Fibroblast of lung (primary cell): ENCODE measurements around the gene CDRT15.

ENCODE experiments used
- CTCF ChIP-seq, 2 donors: IDR thresholded peaks in 1 of 2; conservative IDR thresholded peaks in 1 of 2; 1 replicate in 1 of 2; 2 replicates in 1 of 2; pipeline ENCODE4 v1.5.1; 2011 to 2012; ENCODE audit warnings: low read length in 2 of 2, control low read depth in 1 of 2, inconsistent platforms in 1 of 2, low read depth in 1 of 2, mild to moderate bottlenecking in 1 of 2
- EZH2 ChIP-seq: IDR thresholded peaks from 2 replicates; pipeline ENCODE4 v1.5.1; 2012; ENCODE audit warnings: low read length, control low read depth, mild to moderate bottlenecking; ENCODE audit errors: missing control alignments

- TF ChIP-seq CTCF (conservative IDR thresholded peaks at IDR 0.05 in 1 of 2, IDR thresholded peaks at IDR 0.05 in 1 of 2; ENCODE audit: low read depth in 1 of 2, low read length in 2 of 2) (no peak), EZH2 (no peak)
These were observed 34.7 kb downstream of the CDRT15 start for GRCh38 chr17:14201988-14202380.
